Panc1 (cell line): ENCODE data around the gene DNM3.

Experiments
- POLR2AphosphoS5 ChIP-seq: IDR thresholded peaks from 2 replicates; pipeline ENCODE4 v1.6.1; 2012; ENCODE audit warnings: mild to moderate bottlenecking, low read depth, low read length, moderate library complexity
- TF ChIP-seq, protein P1 (sequence below): fragments of 450-650 bp; IDR thresholded peaks from 2 replicates; pipeline ENCODE4 v1.5.1; 2017; ENCODE audit warnings: mild to moderate bottlenecking

- TF ChIP-seq, protein P1, sequence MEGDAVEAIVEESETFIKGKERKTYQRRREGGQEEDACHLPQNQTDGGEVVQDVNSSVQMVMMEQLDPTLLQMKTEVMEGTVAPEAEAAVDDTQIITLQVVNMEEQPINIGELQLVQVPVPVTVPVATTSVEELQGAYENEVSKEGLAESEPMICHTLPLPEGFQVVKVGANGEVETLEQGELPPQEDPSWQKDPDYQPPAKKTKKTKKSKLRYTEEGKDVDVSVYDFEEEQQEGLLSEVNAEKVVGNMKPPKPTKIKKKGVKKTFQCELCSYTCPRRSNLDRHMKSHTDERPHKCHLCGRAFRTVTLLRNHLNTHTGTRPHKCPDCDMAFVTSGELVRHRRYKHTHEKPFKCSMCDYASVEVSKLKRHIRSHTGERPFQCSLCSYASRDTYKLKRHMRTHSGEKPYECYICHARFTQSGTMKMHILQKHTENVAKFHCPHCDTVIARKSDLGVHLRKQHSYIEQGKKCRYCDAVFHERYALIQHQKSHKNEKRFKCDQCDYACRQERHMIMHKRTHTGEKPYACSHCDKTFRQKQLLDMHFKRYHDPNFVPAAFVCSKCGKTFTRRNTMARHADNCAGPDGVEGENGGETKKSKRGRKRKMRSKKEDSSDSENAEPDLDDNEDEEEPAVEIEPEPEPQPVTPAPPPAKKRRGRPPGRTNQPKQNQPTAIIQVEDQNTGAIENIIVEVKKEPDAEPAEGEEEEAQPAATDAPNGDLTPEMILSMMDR = no peak
- no peak for TF ChIP-seq POLR2AphosphoS5
Observed at GRCh38 chr1:171883849-171884248, 42.6 kb downstream of the DNM3 start.
